ENCODE results near the gene OXNAD1. TPM values are rescaled to one million over a fixed set of nuclear protein-coding genes. Genes with fewer than 3 reads are reported as not detected.

The OXNAD1 gene
- total RNA-seq, 2 experiments from 2014 or later, result 37.0 to 38.8 TPM

DNA sequence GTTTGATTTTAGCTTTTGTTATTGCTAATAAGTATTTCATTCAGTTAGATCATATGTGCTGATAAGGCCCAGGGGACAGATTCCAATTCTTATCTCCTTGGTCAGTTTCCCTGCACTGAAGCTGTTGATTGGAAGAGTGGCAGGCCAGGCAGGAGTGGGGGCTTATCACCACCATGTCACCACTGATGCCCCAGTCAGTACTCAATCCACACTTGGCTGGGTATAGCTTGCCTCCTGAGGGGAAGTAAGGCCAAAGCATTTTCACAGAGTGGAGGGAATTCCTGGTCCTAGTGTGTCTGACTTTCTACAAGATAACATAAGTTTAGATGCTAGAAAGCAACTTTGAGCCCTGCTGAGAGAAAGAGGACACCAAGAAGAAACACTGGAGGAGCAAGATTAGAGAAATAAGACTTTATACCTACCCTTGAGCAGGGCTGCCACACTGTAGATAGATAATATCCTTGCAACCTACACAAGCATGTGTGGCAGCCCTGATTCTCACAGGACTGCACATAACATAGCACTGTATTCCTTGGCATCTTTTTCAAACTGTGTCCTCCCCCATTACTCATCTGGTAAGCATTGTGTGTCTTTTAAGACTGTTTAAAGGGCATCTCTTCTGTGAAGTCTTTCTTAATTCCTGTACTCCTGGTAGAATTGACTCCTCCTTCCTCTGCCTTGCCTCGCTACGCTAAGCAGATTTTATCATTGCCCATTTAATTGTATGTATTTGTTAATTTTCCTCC lies 24.3 kb downstream of the OXNAD1 start:
- intact Hi-C loops (cut with micrococcal nuclease), result loop anchor here (5.0 kb wide), 2 partner anchors 93 to 223 kb away; partner anchors contain the start of gene RFTN1
- ATAC-seq, result no peak
- H3K36me3 Mint-ChIP-seq (ENCODE audit: low read depth), result peaks cover 82% of the 10 kb centered on the region

DNA sequence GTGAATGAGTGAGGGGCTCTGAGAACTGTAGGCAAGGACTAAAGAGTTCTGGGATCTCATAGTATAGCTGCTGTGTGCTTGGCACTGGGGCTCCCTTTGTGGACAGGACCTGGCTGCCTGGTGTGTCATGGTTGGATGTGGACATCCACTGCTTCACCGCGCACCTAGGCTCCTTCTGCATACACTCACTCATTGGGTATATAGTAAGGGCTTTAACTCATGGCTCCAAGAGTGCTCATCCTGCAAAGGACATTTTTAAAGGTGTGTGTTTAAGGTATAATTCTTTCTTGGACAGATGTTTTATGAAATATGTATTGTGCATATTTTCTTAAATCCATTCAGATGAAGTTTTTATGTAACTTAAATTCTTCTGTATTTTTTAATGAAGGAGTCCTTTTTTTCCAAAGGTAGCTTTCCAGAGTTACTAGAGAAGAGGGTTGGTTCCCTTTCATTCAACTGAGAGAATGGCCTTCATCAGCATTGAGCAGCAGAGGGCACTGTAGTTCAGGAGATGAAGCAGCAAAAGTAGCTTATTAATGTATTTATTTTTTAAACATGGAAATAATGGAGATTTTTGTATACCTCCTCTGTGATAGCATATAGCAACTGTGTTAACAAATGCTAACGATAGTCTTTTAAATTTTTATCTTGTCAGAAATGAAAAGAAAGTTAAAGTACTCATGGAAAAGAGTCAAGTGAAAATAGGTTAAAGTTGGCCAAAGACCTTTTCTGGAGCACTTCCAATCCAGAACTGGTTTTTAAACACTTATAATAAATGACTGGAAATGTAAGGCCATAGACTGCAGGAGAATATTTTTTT lies 25.2 kb downstream of the OXNAD1 start:
- intact Hi-C loops (cut with micrococcal nuclease), result loop anchor here (1.0 to 2.0 kb wide), 3 partner anchors 21 to 260 kb away; no protein-coding TSS in a partner anchor
- H3K9me3 Mint-ChIP-seq, result peaks cover 13% of the 10 kb centered on the region
- peaks cover 77% of the 10 kb centered on the region for H3K36me3 Mint-ChIP-seq (ENCODE audit: low read depth)
- peak overlapping the region; percentile 93 for H3K4me3 Mint-ChIP-seq
- peak overlapping the region; percentile 98 for H3K27ac Mint-ChIP-seq
- H3K27me3 Mint-ChIP-seq, result no peaks in the 10 kb centered on the region
- TF ChIP-seq, protein P1, sequence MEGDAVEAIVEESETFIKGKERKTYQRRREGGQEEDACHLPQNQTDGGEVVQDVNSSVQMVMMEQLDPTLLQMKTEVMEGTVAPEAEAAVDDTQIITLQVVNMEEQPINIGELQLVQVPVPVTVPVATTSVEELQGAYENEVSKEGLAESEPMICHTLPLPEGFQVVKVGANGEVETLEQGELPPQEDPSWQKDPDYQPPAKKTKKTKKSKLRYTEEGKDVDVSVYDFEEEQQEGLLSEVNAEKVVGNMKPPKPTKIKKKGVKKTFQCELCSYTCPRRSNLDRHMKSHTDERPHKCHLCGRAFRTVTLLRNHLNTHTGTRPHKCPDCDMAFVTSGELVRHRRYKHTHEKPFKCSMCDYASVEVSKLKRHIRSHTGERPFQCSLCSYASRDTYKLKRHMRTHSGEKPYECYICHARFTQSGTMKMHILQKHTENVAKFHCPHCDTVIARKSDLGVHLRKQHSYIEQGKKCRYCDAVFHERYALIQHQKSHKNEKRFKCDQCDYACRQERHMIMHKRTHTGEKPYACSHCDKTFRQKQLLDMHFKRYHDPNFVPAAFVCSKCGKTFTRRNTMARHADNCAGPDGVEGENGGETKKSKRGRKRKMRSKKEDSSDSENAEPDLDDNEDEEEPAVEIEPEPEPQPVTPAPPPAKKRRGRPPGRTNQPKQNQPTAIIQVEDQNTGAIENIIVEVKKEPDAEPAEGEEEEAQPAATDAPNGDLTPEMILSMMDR (IDR thresholded peaks at IDR 0.05), result peak; percentile 93
- POLR2A ChIA-PET, result interaction anchor here (0.7 to 9.2 kb wide), 7 partner anchors 13 to 30 kb away, joined by 4 to 86 read pairs (median 11); partner anchors contain the start of genes DPH3 and OXNAD1
- peak; percentile 81 for DNase-seq
- CTCF ChIA-PET, result interaction anchor here (0.9 to 9.8 kb wide), 32 partner anchors 8 to 310 kb away, joined by 3 to 274 read pairs (median 5); partner anchors contain the start of genes DPH3, OXNAD1 and RFTN1
- peaks cover 76% of the 10 kb centered on the region for H3K4me1 Mint-ChIP-seq (ENCODE audit: low read depth)
- peak; percentile 12 for ATAC-seq

More for the DNA sequence above, 24.3 kb downstream of the OXNAD1 start:
- H3K27me3 Mint-ChIP-seq, result no peaks in the 10 kb centered on the region
- peak overlapping the region; percentile 93 for H3K4me3 Mint-ChIP-seq
- peak overlapping the region; percentile 98 for H3K27ac Mint-ChIP-seq
- TF ChIP-seq, protein P1 (IDR thresholded peaks at IDR 0.05), result no peak
- peaks cover 13% of the 10 kb centered on the region for H3K9me3 Mint-ChIP-seq
- POLR2A ChIA-PET, result interaction anchor here (0.7 to 9.2 kb wide), 10 partner anchors 14 to 255 kb away, joined by 3 to 86 read pairs (median 6); partner anchors contain the start of genes DPH3 and OXNAD1
- peaks cover 78% of the 10 kb centered on the region for H3K4me1 Mint-ChIP-seq (ENCODE audit: low read depth)
- CTCF ChIA-PET, result interaction anchor here (1.4 to 9.8 kb wide), 9 partner anchors 15 to 262 kb away, joined by 4 to 274 read pairs (median 12); partner anchors contain the start of genes DPH3 and OXNAD1
- DNase-seq, result no peak

DNA sequence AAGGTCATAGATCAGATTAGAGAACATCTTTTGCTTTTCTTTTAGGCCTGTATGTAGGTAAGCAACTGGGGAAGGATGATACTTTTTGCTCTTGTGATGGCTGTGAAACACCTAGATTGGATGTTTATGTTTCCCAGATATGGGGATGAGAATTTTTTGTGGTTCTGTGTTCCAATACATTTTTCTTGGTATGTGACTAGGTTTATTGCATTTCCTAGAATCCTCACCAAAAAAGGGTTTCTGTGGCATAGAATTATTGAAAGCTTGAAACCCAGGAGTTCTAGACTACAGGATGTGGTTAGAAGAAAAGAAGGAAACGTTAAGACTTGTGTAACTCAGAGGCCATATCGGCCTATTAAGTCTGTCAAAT lies 25.8 kb downstream of the OXNAD1 start:
- POLR2A ChIA-PET, result interaction anchor here (1.1 to 9.2 kb wide), 7 partner anchors 12 to 221 kb away, joined by 4 to 86 read pairs (median 11); partner anchors contain the start of genes DPH3 and OXNAD1
- Mint-ChIP-seq H3K4me3 (peak overlapping the region; percentile 93), H3K36me3 (ENCODE audit: low read depth) (peaks cover 82% of the 10 kb centered on the region), H3K27me3 (no peaks in the 10 kb centered on the region), H3K4me1 (ENCODE audit: low read depth) (peaks cover 76% of the 10 kb centered on the region), H3K27ac (peak overlapping the region; percentile 98), H3K9me3 (peaks cover 13% of the 10 kb centered on the region)
- ATAC-seq (peak; percentile 21), DNase-seq (no peak)
- TF ChIP-seq, protein P1 (IDR thresholded peaks at IDR 0.05), result no peak
- CTCF ChIA-PET, result interaction anchor here (0.9 to 9.8 kb wide), 32 partner anchors 9 to 310 kb away, joined by 3 to 274 read pairs (median 5); partner anchors contain the start of genes DPH3, OXNAD1 and RFTN1
- intact Hi-C loops (cut with micrococcal nuclease), result loop anchor here (1.0 to 2.0 kb wide), 3 partner anchors 20 to 259 kb away; no protein-coding TSS in a partner anchor

DNA sequence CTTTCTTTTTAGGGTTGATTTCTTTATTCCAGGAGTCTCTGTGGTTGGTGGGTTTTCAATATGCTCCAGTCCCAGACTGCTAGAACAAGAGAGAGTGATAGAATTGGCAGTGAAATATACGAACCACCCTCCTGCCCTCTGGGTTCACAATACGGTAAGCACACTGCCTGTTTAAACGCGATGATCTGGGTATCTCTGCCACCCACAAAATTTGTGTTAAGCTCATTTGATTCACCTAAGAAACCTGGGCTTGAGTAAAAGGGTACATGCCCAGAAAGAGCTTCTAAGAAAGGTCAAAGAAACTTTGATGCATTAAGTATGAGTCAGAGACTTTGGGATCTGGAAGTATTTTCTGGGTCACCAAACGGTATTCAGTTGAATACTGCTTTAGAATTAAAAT lies 29.8 kb downstream of the OXNAD1 start:
- H3K27me3 Mint-ChIP-seq, result no peaks in the 10 kb centered on the region
- peak overlapping the region; percentile 85 for H3K27ac Mint-ChIP-seq
- ATAC-seq, result peak; percentile 54
- H3K36me3 Mint-ChIP-seq (ENCODE audit: low read depth), result peaks cover 83% of the 10 kb centered on the region
- intact Hi-C loops (cut with micrococcal nuclease), result no loop called here
- CTCF ChIA-PET, result interaction anchor here (0.9 to 9.8 kb wide), 5 partner anchors 9 to 28 kb away, joined by 3 to 274 read pairs (median 15); no protein-coding TSS in a partner anchor
- peak overlapping the region; percentile 56 for H3K4me3 Mint-ChIP-seq
- no peak for DNase-seq
- TF ChIP-seq, protein P1 (IDR thresholded peaks at IDR 0.05), result no peak
- peaks cover 88% of the 10 kb centered on the region for H3K4me1 Mint-ChIP-seq (ENCODE audit: low read depth)
- POLR2A ChIA-PET, result interaction anchor here (1.2 to 9.2 kb wide), 8 partner anchors 8 to 88 kb away, joined by 3 to 86 read pairs (median 12); partner anchors contain the start of genes DPH3 and OXNAD1
- peaks cover 16% of the 10 kb centered on the region for H3K9me3 Mint-ChIP-seq

Data from activated CD8-positive, alpha-beta T cell treated with anti-CD3 and anti-CD28 coated beads for 36 hours (primary cell).